PFSK-1 (cell line): Measurements from ENCODE around the gene SARM1.

Experiments used
- FOXP2 ChIP-seq: optimal IDR thresholded peaks from 2 replicates; pipeline ENCODE3; 2011; ENCODE audit warnings: borderline replicate concordance, control low read depth, inconsistent platforms; ENCODE audit not compliant: insufficient read depth; ENCODE audit errors: extremely low read length, extremely low read depth
- POLR2AphosphoS5 ChIP-seq: IDR thresholded peaks from 2 replicates; pipeline ENCODE4 v1.6.1; 2012; ENCODE audit warnings: low read depth, mild to moderate bottlenecking, control low read depth, low read length, moderate library complexity
- SIN3A ChIP-seq: IDR thresholded peaks from 2 replicates; pipeline ENCODE4 v1.6.1; 2012; ENCODE audit warnings: mild to moderate bottlenecking, low read length, moderate library complexity, borderline replicate concordance; ENCODE audit not compliant: insufficient read depth
- TAF1 ChIP-seq: IDR thresholded peaks from 2 replicates; pipeline ENCODE4 v1.6.1; 2012; ENCODE audit warnings: low read length, control low read depth, borderline replicate concordance; ENCODE audit not compliant: insufficient read depth
- TF ChIP-seq, protein P1 (sequence below), 2 experiments: IDR thresholded peaks; 2 replicates each; pipeline versions ENCODE4 v1.6.1 to v1.8.0; 2011 to 2012; ENCODE audit warnings: low read depth in 2 of 2, low read length in 2 of 2, control low read depth in 1 of 2, inconsistent platforms in 1 of 2, mild to moderate bottlenecking in 1 of 2, moderate library complexity in 1 of 2; ENCODE audit not compliant: insufficient read depth in 1 of 2

DNA sequence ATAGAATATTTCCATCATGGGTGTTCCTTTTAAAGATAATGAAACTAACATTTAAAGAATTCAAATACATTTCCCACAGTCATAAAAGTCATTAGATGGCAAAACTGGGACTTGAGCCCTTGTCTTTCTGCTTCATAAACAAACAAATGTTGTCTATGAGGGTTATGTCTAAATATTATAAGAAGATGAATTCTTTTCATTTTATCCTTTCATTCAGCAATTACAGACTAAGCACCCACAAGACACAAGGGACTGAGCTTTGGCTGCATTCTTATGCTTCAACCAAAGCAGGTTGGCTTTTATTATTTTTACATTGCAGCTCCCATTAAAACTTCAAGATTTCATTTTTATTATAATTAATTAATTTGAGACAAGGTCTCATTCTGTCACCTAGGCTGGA lies 14.9 kb downstream of the SARM1 start:
- no peak for TF ChIP-seq SIN3A
- TF ChIP-seq POLR2AphosphoS5 = no peak
- no peak for TF ChIP-seq TAF1
- TF ChIP-seq, protein P1, sequence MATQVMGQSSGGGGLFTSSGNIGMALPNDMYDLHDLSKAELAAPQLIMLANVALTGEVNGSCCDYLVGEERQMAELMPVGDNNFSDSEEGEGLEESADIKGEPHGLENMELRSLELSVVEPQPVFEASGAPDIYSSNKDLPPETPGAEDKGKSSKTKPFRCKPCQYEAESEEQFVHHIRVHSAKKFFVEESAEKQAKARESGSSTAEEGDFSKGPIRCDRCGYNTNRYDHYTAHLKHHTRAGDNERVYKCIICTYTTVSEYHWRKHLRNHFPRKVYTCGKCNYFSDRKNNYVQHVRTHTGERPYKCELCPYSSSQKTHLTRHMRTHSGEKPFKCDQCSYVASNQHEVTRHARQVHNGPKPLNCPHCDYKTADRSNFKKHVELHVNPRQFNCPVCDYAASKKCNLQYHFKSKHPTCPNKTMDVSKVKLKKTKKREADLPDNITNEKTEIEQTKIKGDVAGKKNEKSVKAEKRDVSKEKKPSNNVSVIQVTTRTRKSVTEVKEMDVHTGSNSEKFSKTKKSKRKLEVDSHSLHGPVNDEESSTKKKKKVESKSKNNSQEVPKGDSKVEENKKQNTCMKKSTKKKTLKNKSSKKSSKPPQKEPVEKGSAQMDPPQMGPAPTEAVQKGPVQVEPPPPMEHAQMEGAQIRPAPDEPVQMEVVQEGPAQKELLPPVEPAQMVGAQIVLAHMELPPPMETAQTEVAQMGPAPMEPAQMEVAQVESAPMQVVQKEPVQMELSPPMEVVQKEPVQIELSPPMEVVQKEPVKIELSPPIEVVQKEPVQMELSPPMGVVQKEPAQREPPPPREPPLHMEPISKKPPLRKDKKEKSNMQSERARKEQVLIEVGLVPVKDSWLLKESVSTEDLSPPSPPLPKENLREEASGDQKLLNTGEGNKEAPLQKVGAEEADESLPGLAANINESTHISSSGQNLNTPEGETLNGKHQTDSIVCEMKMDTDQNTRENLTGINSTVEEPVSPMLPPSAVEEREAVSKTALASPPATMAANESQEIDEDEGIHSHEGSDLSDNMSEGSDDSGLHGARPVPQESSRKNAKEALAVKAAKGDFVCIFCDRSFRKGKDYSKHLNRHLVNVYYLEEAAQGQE (IDR thresholded peaks at IDR 0.05; ENCODE audit: insufficient read depth in 1 of 2, low read depth in 2 of 2, low read length in 2 of 2) = no peak
- no peak for TF ChIP-seq FOXP2
